Progenitor cell of endocrine pancreas (in vitro differentiated cells): ENCODE results near the gene OR10A5. TPM values are rescaled to one million over a fixed set of nuclear protein-coding genes. Genes with fewer than 3 reads are reported as not detected.
"Not testable (repeated sequence)": the region's sequence is repeated elsewhere in the genome, so short reads cannot be mapped to it uniquely, and the experiment has no call there.

Experiments
- DNase-seq: peaks from one replicate; pipeline ENCODE4 v3.0.0; 2021; ENCODE audit warnings: low spot score; ENCODE audit not compliant: unreplicated experiment
- H3K27ac Mint-ChIP-seq: 2 replicates; pipeline ENCODE4 v1.8.0; 2021; ENCODE audit warnings: mild to moderate bottlenecking, moderate library complexity, mixed read lengths
- H3K27me3 Mint-ChIP-seq: 2 replicates; pipeline ENCODE4 v1.8.0; 2021; ENCODE audit warnings: mixed read lengths
- H3K36me3 Mint-ChIP-seq: 2 replicates; pipeline ENCODE4 v1.8.0; 2022; ENCODE audit warnings: mixed read lengths; ENCODE audit not compliant: insufficient read depth
- H3K4me1 Mint-ChIP-seq: 2 replicates; pipeline ENCODE4 v1.8.0; 2021; ENCODE audit warnings: low read depth, mixed read lengths
- H3K4me3 Mint-ChIP-seq: 2 replicates; pipeline ENCODE4 v1.8.0; 2021; ENCODE audit warnings: low read depth, mild to moderate bottlenecking, moderate library complexity, mixed read lengths
- H3K9me3 Mint-ChIP-seq: 2 replicates; pipeline ENCODE4 v1.8.0; 2021; ENCODE audit warnings: low read depth, mixed read lengths
- long read RNA-seq: library from polyadenylated mRNA; unstranded; transcript quantifications from one replicate; pipeline ENCODE4 v2.0.0, GENCODE V29; 2020
- total RNA-seq: library from RNA; stranded (reverse); gene quantifications from 2 replicates; pipeline ENCODE4 v1.2.1, GENCODE V29; 2021
- TF ChIP-seq, protein P1 (sequence below): fragments of 200-600 bp; sonication (generic); IDR thresholded peaks from one replicate; pipeline ENCODE4 v1.5.0; 2021; ENCODE audit warnings: antibody characterized with exemption, mild to moderate bottlenecking; ENCODE audit not compliant: unreplicated experiment

OR10A5 gene, protein sequence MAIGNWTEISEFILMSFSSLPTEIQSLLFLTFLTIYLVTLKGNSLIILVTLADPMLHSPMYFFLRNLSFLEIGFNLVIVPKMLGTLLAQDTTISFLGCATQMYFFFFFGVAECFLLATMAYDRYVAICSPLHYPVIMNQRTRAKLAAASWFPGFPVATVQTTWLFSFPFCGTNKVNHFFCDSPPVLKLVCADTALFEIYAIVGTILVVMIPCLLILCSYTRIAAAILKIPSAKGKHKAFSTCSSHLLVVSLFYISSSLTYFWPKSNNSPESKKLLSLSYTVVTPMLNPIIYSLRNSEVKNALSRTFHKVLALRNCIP
- total RNA-seq = not detected in 2 replicates
- long read RNA-seq = 0 reads

DNA sequence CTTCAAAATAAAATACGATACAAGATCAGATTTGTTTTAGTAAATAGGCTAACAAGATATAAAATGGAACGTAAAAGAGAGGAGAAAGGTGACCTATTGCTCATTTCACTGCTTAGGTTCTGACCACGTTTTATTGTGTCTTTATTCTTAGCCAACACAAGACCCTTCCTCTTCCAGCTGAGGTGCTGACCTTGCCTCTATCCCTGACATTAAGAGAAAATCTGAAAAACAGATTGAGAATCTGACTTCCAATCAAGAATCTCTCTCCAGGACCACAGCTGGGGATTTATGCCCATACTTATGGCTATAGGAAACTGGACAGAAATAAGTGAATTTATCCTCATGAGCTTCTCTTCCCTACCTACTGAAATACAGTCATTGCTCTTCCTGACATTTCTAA, at the start of gene OR10A5:
TSS of gene OR10A5 (plus strand) at position 301 of the 400 bp plus-strand sequence. CDS start at position 301, 0 bp downstream.
- Mint-ChIP-seq H3K9me3 (peaks cover 15% of the 10 kb centered on the region), H3K27me3 (no peaks in the 10 kb centered on the region), H3K36me3 (no peaks in the 10 kb centered on the region), H3K27ac (no peak within 1 kb of the TSS), H3K4me3 (no peak within 1 kb of the TSS), H3K4me1 (no peaks in the 10 kb centered on the region)
- DNase-seq = no peak
- TF ChIP-seq, protein P1, sequence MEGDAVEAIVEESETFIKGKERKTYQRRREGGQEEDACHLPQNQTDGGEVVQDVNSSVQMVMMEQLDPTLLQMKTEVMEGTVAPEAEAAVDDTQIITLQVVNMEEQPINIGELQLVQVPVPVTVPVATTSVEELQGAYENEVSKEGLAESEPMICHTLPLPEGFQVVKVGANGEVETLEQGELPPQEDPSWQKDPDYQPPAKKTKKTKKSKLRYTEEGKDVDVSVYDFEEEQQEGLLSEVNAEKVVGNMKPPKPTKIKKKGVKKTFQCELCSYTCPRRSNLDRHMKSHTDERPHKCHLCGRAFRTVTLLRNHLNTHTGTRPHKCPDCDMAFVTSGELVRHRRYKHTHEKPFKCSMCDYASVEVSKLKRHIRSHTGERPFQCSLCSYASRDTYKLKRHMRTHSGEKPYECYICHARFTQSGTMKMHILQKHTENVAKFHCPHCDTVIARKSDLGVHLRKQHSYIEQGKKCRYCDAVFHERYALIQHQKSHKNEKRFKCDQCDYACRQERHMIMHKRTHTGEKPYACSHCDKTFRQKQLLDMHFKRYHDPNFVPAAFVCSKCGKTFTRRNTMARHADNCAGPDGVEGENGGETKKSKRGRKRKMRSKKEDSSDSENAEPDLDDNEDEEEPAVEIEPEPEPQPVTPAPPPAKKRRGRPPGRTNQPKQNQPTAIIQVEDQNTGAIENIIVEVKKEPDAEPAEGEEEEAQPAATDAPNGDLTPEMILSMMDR = no peak

DNA sequence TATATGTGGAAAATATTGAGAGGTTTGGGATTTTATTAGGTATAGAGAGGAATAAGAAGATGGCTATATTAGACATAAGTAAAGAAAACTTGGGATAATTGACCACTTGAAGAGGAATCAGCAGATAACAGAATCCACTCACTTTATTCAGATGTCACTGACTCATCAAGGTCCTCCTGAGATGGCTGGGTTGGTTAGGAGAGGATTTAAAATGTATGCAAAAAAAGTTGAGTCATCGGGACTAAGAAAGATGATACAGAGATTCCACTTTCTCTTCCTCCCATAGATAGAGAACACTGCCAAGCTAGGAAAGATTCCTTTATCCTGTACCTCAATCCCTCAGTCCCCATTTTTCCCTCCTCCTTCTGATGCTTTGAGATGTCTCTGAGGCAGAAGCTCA, 46.1 kb upstream of the OR10A5 start, which contains the start of gene OR6A2:
TSS of gene OR6A2 (minus strand) at position 288 of the 400 bp plus-strand sequence. CDS start 3,981 bp downstream, outside the sequence.
- Mint-ChIP-seq H3K36me3 (no peaks in the 10 kb centered on the region), H3K4me1 (no peaks in the 10 kb centered on the region), H3K27me3 (no peaks in the 10 kb centered on the region), H3K4me3 (no peak within 1 kb of the TSS), H3K27ac (no peak within 1 kb of the TSS), H3K9me3 (no peaks in the 10 kb centered on the region)
- TF ChIP-seq, protein P1 = no peak
- DNase-seq = no peak

DNA sequence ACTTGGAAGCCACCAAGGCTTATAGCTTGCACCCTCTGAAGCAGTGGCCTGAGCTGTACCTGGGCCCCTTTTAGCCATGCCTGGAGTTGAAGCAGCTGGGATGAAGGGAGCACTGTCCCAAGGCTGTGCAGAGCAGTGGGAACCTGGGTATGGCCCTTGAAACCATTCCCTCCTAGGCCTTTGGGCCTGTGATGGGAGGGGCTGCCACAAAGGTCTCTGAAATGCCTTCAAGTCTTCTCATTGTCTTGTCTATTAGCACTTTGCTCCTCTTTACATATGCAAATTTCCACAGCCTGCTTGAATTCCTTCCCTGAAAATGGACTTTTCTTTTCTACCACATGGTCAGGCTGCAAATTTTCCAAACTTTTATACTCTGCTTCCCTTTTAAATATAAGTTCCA, 44.4 kb upstream of the OR10A5 start:
- H3K4me3 Mint-ChIP-seq, H3K9me3 Mint-ChIP-seq, H3K4me1 Mint-ChIP-seq, H3K27me3 Mint-ChIP-seq, H3K27ac Mint-ChIP-seq, H3K36me3 Mint-ChIP-seq, DNase-seq: not testable (repeated sequence)

DNA sequence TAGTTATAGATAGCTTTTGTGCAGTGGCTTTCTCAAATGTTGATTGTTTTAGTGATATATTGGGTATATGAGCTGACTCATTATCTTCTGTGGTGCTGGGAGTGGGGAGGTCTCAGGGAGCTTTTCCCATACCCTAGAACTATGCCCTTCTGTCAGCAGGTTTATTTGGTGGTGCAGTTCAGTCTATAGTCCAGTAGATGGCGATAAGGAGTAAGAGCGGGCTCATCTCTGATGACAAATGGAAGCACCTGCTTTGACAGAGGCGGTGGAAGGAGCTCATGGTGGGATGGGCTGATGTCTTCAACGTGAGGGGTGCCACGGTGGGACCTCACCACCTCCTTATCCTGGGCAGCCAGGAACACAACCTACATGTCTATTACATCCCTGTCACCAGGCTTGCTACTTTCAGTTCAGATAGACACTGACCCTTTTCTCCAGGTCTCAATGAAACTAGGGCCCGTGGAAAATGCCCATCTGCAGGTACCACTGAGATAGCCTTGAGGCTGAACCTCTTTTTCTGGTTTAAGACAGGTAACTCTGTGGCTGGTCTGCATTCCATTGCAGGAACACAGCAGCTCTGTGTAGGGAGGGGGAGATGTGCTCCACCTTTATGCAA, 33.0 kb upstream of the OR10A5 start:
- H3K36me3 Mint-ChIP-seq = no peaks in the 10 kb centered on the region
- peaks cover 6% of the 10 kb centered on the region for H3K27me3 Mint-ChIP-seq
- no peak overlapping the region for H3K27ac Mint-ChIP-seq
- H3K9me3 Mint-ChIP-seq = no peaks in the 10 kb centered on the region
- no peak overlapping the region for H3K4me3 Mint-ChIP-seq
- H3K4me1 Mint-ChIP-seq = no peaks in the 10 kb centered on the region
- TF ChIP-seq, protein P1 = peak; percentile 80
- DNase-seq = no peak

DNA sequence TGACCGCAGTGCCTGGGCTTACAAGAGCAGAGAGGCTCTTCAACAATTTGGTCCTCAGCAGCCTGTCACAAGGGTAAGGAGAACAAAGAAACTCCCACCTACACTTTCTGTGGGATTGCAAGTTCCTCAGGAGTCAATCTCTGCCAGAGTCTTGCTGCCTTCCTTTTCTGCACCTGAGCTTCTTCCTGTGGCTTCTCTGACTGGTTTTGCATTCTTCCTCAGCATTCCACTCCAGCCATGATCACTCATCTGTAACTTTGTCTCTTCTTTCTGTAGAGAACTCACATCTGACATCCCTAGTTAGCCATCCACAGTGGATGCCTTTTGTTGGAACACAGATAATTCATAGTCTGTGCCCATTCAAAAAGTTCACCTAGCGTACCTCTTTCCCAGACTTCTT, 31.8 kb upstream of the OR10A5 start:
- peaks cover 6% of the 10 kb centered on the region for H3K27me3 Mint-ChIP-seq
- no peaks in the 10 kb centered on the region for H3K9me3 Mint-ChIP-seq
- no peak overlapping the region for H3K27ac Mint-ChIP-seq

More for the DNA sequence above, 31.8 kb upstream of the OR10A5 start:
- no peaks in the 10 kb centered on the region for H3K4me1 Mint-ChIP-seq
- no peaks in the 10 kb centered on the region for H3K36me3 Mint-ChIP-seq
- TF ChIP-seq, protein P1 = no peak
- H3K4me3 Mint-ChIP-seq = no peak overlapping the region
- DNase-seq = no peak
